Peyer's patch (tissue), 4 donors: ENCODE data around the gene SLC16A5.

Experiments used
- POLR2A ChIP-seq, 2 donors: fragments of 450-650 bp; IDR thresholded peaks; one replicate each; pipeline ENCODE4 v1.5.1; 2017; ENCODE audit warnings: antibody characterized with exemption in 2 of 2, mild to moderate bottlenecking in 2 of 2, moderate library complexity in 2 of 2
- TF ChIP-seq, protein P1 (sequence below), 6 experiments: fragments of 450-650 bp in 4 of 6; fragments of 200-600 bp in 2 of 6; sonication (generic) in 1 of 6; IDR thresholded peaks; one replicate each; pipeline ENCODE4 v1.5.1; 2017 to 2019; ENCODE audit warnings: antibody characterized with exemption in 6 of 6, mild to moderate bottlenecking in 3 of 6, moderate library complexity in 1 of 6

DNA sequence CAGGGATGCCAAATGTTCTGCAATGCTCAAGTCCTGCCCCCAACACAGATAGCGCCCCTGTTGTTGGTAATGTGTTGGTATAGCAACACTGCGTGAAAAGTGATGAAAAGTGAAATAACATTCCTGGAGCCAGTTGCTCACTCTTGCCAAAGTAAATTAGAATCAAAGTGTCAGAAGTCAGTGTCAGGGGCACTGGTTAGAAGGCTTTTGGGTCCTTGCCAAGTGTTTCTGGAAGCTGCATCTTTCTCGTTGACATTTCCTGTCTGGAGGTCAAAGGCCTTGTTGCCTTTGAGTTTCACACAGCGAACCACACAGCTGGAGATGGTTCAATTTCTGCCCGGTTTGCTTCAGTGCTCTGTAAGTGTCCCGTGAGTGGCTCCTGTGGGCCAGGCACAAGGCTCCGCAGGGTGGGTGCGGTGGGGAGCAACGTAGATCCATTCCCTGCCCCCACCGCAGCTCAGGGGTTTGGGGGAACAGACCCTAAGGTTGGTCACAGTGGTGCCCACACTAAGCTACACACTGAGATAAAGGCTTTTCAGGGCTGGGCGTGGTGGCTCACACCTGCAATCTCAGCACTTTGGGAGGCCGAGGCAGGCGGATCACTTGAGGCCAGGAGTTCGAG, 3.6 kb upstream of the SLC16A5 start:
- no peak for TF ChIP-seq POLR2A (IDR thresholded peaks at IDR 0.05)
- TF ChIP-seq, protein P1, sequence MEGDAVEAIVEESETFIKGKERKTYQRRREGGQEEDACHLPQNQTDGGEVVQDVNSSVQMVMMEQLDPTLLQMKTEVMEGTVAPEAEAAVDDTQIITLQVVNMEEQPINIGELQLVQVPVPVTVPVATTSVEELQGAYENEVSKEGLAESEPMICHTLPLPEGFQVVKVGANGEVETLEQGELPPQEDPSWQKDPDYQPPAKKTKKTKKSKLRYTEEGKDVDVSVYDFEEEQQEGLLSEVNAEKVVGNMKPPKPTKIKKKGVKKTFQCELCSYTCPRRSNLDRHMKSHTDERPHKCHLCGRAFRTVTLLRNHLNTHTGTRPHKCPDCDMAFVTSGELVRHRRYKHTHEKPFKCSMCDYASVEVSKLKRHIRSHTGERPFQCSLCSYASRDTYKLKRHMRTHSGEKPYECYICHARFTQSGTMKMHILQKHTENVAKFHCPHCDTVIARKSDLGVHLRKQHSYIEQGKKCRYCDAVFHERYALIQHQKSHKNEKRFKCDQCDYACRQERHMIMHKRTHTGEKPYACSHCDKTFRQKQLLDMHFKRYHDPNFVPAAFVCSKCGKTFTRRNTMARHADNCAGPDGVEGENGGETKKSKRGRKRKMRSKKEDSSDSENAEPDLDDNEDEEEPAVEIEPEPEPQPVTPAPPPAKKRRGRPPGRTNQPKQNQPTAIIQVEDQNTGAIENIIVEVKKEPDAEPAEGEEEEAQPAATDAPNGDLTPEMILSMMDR (IDR thresholded peaks at IDR 0.05), result no peak
